Thyroid gland (tissue), 4 donors: ENCODE data around the gene TMC1. TPM values are rescaled to one million over a fixed set of nuclear protein-coding genes. Genes with fewer than 3 reads are reported as not detected.
"Not testable (repeated sequence)": the region's sequence is repeated elsewhere in the genome, so short reads cannot be mapped to it uniquely, and the experiment has no call there.

Source experiments
- DNase-seq, 2 donors: peaks; one replicate each; pipeline ENCODE4 v3.0.0-alpha.2; 2019
- H3K27ac ChIP-seq, 3 donors: fragments of 200-600 bp; sonication (generic); 1 replicate in 2 of 3; 2 replicates in 1 of 3; pipeline ENCODE4 v1.5.1; 2016 to 2019; ENCODE audit warnings: mild to moderate bottlenecking in 1 of 3, moderate library complexity in 1 of 3
- H3K27me3 ChIP-seq: fragments of 200-600 bp; sonication (generic); one replicate; pipeline ENCODE4 v1.5.1; 2019
- H3K36me3 ChIP-seq, 2 donors: fragments of 200-600 bp; sonication (generic); one replicate each; pipeline ENCODE4 v1.5.1; 2016 to 2019
- H3K4me1 ChIP-seq, 2 donors: fragments of 200-600 bp; sonication (generic); one replicate each; pipeline ENCODE4 v1.5.1; 2017 to 2019
- H3K4me3 ChIP-seq, 3 donors: fragments of 200-600 bp; sonication (generic); replicated peaks in 1 of 3; 1 replicate in 2 of 3; 2 replicates in 1 of 3; pipeline ENCODE4 v1.5.1; 2016; ENCODE audit warnings: mild to moderate bottlenecking in 1 of 3
- H3K9me3 ChIP-seq: fragments of 200-600 bp; sonication (generic); one replicate; pipeline ENCODE4 v1.5.1; 2017
- POLR2A ChIP-seq, 2 donors: fragments of 450-650 bp; IDR thresholded peaks; one replicate each; pipeline ENCODE4 v1.6.1; 2017; ENCODE audit warnings: antibody characterized with exemption in 2 of 2, mild to moderate bottlenecking in 2 of 2, moderate library complexity in 1 of 2
- WGBS, 2 donors: methylation state at CpG; one replicate each; pipeline ENCODE4 v1.1.5; 2017; 5-methylcytosine and 5-hydroxymethylcytosine counted together
- intact Hi-C: fragments of 100-400 bp; cut with DNase I; formaldehyde crosslinking; loops from one replicate; pipeline ENCODE4 v1.15.1; 2023
- total RNA-seq, 4 donors: library from RNA; depleted of rRNA; stranded (reverse); fragments of >200 nt; gene quantifications; one replicate each; pipeline ENCODE4 v1.2.3, GENCODE V29; 2016
- TF ChIP-seq, protein P1 (sequence below), 6 experiments: fragments of 200-600 bp in 3 of 6; fragments of 450-650 bp in 3 of 6; sonication (generic) in 3 of 6; IDR thresholded peaks; one replicate each; pipeline ENCODE4 v1.5.1; 2016 to 2019; ENCODE audit warnings: antibody characterized with exemption in 6 of 6, mild to moderate bottlenecking in 2 of 6, inconsistent platforms in 1 of 6, moderate library complexity in 1 of 6

Gene TMC1
- total RNA-seq, 4 donors from 2014 or later: 0.11 to 0.13 TPM; not detected in 2

DNA sequence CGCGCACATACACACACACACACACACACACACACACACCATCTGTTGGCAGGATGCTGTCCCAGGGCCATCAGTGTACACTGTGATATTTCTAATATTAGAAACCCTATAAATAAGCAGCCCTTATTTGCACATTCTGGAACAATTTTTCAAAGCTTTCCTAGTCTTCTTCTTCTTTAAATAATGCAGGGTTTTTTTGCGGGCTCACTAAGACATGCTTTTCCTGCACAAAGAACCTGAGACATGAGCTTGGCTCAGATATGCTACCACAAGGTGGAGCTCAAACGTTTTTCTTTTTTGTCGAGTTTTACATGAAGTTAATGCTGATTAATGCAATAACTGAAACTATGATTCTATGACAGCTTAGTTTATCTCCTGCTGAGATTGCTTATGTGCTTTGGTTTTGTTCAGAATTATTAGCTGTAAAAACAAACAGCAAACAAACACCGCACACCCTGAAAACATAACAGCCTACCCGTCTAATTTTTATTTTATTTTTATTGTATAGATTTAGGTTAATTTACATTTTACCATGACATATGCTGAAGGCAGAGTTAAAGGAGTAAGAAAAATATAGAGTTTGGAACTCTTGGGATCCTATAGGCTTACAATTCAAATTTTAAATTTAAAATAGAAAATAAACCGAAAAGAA is 335.7 kb downstream of the TMC1 start:
- intact Hi-C loops: loop anchor here (5.0 to 10.0 kb wide), 3 partner anchors 165 to 328 kb away; no protein-coding TSS in a partner anchor
- Histone ChIP-seq H3K4me3 (no peak overlapping the region), H3K4me1 (peaks cover 14 to 16% of the 10 kb centered on the region in 2 donors), H3K36me3 (no peaks in the 10 kb centered on the region), H3K27ac (peak overlapping the region in 2 of 3 donors; percentile 25 to 52), H3K9me3 (no peaks in the 10 kb centered on the region), H3K27me3 (no peaks in the 10 kb centered on the region)
- WGBS, 2 donors: 51% methylated on average over 8 of the region's 8 CpGs
- DNase-seq: peak; percentile 14 to 18
- no peak for TF ChIP-seq POLR2A (IDR thresholded peaks at IDR 0.05)
- TF ChIP-seq, protein P1, sequence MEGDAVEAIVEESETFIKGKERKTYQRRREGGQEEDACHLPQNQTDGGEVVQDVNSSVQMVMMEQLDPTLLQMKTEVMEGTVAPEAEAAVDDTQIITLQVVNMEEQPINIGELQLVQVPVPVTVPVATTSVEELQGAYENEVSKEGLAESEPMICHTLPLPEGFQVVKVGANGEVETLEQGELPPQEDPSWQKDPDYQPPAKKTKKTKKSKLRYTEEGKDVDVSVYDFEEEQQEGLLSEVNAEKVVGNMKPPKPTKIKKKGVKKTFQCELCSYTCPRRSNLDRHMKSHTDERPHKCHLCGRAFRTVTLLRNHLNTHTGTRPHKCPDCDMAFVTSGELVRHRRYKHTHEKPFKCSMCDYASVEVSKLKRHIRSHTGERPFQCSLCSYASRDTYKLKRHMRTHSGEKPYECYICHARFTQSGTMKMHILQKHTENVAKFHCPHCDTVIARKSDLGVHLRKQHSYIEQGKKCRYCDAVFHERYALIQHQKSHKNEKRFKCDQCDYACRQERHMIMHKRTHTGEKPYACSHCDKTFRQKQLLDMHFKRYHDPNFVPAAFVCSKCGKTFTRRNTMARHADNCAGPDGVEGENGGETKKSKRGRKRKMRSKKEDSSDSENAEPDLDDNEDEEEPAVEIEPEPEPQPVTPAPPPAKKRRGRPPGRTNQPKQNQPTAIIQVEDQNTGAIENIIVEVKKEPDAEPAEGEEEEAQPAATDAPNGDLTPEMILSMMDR (IDR thresholded peaks at IDR 0.05): peak; percentile 28 to 78 (median 68)

DNA sequence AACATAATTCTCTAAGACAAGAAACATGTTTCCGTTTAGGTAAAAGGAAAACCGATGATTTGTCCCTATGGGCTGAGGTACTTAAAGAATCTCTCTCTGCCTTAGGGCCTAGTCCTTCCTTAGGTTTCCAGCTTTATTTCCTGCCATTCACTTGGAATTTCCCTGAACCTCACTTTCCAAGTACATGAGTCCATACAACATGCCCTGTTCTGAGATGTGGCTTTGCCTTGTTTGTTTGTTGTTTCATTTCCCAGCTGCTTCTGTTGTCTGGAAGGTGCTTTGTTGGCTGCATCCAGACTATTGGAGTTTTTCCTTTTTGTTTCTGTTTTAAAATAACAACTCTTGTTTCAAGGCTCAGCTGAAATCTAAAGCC is 336.2 kb downstream of the TMC1 start:
- H3K27ac ChIP-seq: peak overlapping the region; percentile 25 to 52 (median 34)
- 81 to 88% methylated on average over 2 of the region's 2 CpGs for WGBS, 2 donors
- no peaks in the 10 kb centered on the region for H3K36me3 ChIP-seq
- no peak for DNase-seq
- H3K27me3 ChIP-seq: no peaks in the 10 kb centered on the region
- H3K9me3 ChIP-seq: no peaks in the 10 kb centered on the region
- intact Hi-C loops: loop anchor here (5.0 to 10.0 kb wide), 3 partner anchors 165 to 327 kb away; no protein-coding TSS in a partner anchor
- H3K4me1 ChIP-seq: peaks cover 14 to 16% of the 10 kb centered on the region in 2 donors
- TF ChIP-seq, protein P1 (IDR thresholded peaks at IDR 0.05): no peak
- TF ChIP-seq POLR2A (IDR thresholded peaks at IDR 0.05): no peak
- no peak overlapping the region for H3K4me3 ChIP-seq

DNA sequence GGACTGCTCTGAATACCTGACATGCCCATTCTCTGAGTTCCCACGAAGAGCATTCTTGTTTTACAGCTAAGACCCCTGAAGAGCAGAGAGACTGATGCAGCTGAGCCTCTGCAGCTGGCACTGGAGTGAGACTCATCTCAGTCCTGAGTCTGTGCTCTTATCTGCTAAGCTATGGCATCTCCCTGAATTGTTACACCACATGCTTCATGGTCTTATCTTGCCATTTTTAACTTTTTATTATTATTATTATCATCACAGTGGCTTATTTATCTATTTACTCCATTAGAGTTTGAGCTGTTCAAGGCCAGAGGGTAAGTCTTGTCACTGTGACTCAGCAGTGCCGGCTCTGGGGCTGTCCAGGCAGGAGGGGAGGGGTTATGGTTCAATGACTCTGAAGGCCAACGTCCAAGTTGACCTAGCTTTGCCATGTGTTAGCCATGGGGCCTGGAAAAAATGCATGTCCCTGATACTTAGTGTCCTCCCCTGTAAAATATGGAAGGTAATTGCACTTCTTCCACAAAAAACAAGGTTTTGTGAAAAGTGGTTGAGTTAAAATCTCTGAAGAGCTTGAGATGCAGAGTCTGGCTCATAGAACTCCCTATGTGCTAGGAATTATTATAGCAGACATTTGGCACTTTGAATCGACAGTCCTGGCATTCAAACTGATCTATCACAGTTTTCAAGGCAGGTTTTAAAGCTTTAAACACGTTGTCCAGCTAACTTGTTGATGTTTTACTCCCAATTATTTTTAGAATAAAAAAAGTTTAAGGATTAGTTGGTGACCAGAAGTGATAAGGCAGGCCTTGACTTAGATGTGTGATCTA is 336.9 kb downstream of the TMC1 start:
- TF ChIP-seq, protein P1 (IDR thresholded peaks at IDR 0.05): no peak
- TF ChIP-seq POLR2A (IDR thresholded peaks at IDR 0.05): no peak
- intact Hi-C loops: loop anchor here (5.0 to 10.0 kb wide), 3 partner anchors 164 to 326 kb away; no protein-coding TSS in a partner anchor
- Histone ChIP-seq H3K27me3 (no peaks in the 10 kb centered on the region), H3K4me1 (peaks cover 14 to 16% of the 10 kb centered on the region in 2 donors), H3K9me3 (no peaks in the 10 kb centered on the region), H3K4me3 (no peak overlapping the region), H3K36me3 (no peaks in the 10 kb centered on the region), H3K27ac (peak overlapping the region; percentile 25 to 52 (median 34))
- WGBS, 2 donors: 44 to 46% methylated on average over 5 of the region's 5 CpGs
- DNase-seq: peak; percentile 33 to 42

DNA sequence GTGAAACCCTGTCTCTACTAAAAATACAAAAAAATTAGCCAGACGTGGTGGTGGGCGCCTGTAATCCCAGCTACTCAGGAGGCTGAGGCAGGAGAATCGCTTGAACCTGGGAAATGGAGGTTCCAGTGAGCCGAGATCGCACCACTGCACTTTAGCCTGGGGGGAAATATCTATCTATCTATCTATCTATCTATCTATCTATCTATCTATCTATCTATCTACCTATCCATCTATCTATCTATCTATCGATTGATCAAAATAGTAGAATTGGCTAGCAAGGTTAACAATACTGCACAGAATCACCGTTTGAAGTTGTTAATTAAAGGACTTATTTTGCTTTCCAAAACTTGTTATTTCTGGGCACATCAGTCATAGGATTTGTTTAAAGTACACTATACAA is 341.4 kb downstream of the TMC1 start:
- H3K27me3 ChIP-seq, H3K36me3 ChIP-seq, DNase-seq, H3K27ac ChIP-seq, H3K9me3 ChIP-seq, intact Hi-C loops, H3K4me1 ChIP-seq, H3K4me3 ChIP-seq: not testable (repeated sequence)
- WGBS, 2 donors: 88 to 96% methylated on average over 7 of the region's 7 CpGs

DNA sequence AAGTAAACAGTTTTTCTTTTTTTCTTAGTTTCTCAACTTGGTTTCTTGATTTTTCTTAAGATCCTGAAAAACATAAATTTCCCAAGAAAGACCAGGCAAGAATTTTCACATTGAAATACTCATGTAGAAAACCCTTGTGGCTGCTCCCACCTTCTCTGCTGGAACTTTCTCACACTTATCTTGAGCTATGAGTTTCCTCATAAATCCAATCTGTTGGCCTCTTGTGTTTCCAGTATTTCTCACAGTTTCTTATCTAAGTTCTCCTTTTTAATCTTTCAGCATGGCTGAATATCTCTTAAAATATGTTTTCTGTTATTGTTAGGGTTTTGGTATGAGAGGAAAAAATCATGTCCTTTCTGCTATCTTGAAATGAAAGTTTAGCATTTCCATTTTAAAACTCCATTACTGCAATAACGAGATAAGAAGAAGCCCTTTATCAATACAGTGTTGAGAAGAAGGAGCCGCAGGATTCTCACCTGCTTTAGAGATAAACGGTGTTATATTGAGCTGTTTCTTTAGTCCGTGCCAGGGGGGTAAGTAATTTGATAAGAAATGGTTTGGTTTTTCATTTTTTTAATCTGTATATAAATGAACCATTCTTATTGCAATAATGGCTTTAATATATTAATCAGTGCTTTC is 342.2 kb downstream of the TMC1 start:
- Histone ChIP-seq H3K27ac (no peak overlapping the region), H3K4me3 (no peak overlapping the region), H3K9me3 (no peaks in the 10 kb centered on the region), H3K27me3 (no peaks in the 10 kb centered on the region), H3K36me3 (no peaks in the 10 kb centered on the region), H3K4me1 (peaks cover under 1% of the 10 kb centered on the region in 2 donors)
- 66 to 67% methylated on average over 4 of the region's 4 CpGs for WGBS, 2 donors
- DNase-seq: no peak
- intact Hi-C loops: no loop called here
- TF ChIP-seq, protein P1 (IDR thresholded peaks at IDR 0.05): no peak
- no peak for TF ChIP-seq POLR2A (IDR thresholded peaks at IDR 0.05)
